Dendritic cell treated with granulocyte-macrophage colony-stimulating factor and Interleukin-4, amounts not matched to agents 40 ng/mL and 50 ng/mL, for 4 days (primary cell): ENCODE data around the gene HTR3D.

Experiments
- H3K27ac Mint-ChIP-seq: one replicate; pipeline ENCODE4 v1.8.0; 2022; ENCODE audit warnings: mild to moderate bottlenecking, mixed read lengths
- H3K27me3 Mint-ChIP-seq: one replicate; pipeline ENCODE4 v1.8.0; 2022; ENCODE audit warnings: mild to moderate bottlenecking, mixed read lengths
- H3K36me3 Mint-ChIP-seq: one replicate; pipeline ENCODE4 v1.8.0; 2022; ENCODE audit warnings: low read depth, mixed read lengths
- H3K4me1 Mint-ChIP-seq: one replicate; pipeline ENCODE4 v1.8.0; 2022; ENCODE audit warnings: low read depth, mixed read lengths
- H3K4me3 Mint-ChIP-seq: one replicate; pipeline ENCODE4 v1.8.0; 2022; ENCODE audit warnings: mild to moderate bottlenecking, moderate library complexity, mixed read lengths
- H3K9me3 Mint-ChIP-seq: one replicate; pipeline ENCODE4 v1.8.0; 2022; ENCODE audit warnings: mixed read lengths
- intact Hi-C: fragments of 100-400 bp; cut with micrococcal nuclease; formaldehyde crosslinking; loops from one replicate; pipeline ENCODE4 v1.15.0; 2022

The HTR3D gene

GRCh38 chr3:184031187-184031792, at the start of gene HTR3D:
Gene HTR3D (plus strand): TSS chr3:184031742. CDS start chr3:184031742, 0 bp downstream.
- Mint-ChIP-seq H3K36me3 (no peaks in the 10 kb centered on the region), H3K9me3 (no peaks in the 10 kb centered on the region), H3K4me1 (peaks cover 8% of the 10 kb centered on the region), H3K27me3 (peaks cover 9% of the 10 kb centered on the region), H3K4me3 (no peak within 1 kb of the TSS), H3K27ac (peak within 1 kb of the TSS; percentile 37)
- intact Hi-C loops, result no loop called here

GRCh38 chr3:183981990-183982644, 49.4 kb upstream of the HTR3D start:
- no peaks in the 10 kb centered on the region for H3K27me3 Mint-ChIP-seq

GRCh38 chr3:183984127-183984740, 47.3 kb upstream of the HTR3D start:
- intact Hi-C loops, result no loop called here
- peak overlapping the region; percentile 44 for H3K27ac Mint-ChIP-seq
- peaks cover 11% of the 10 kb centered on the region for H3K4me1 Mint-ChIP-seq
- no peak overlapping the region for H3K4me3 Mint-ChIP-seq
- H3K9me3 Mint-ChIP-seq, result no peaks in the 10 kb centered on the region
- no peaks in the 10 kb centered on the region for H3K27me3 Mint-ChIP-seq
- H3K36me3 Mint-ChIP-seq, result peaks cover 85% of the 10 kb centered on the region

More at GRCh38 chr3:183981990-183982644, 49.4 kb upstream of the HTR3D start:
- Mint-ChIP-seq H3K4me3 (no peak overlapping the region), H3K4me1 (peaks cover 11% of the 10 kb centered on the region), H3K27ac (no peak overlapping the region), H3K9me3 (no peaks in the 10 kb centered on the region), H3K36me3 (peaks cover 85% of the 10 kb centered on the region)
- intact Hi-C loops, result no loop called here

- H3K27ac Mint-ChIP-seq, result peak overlapping the region; percentile 44
- no peaks in the 10 kb centered on the region for H3K27me3 Mint-ChIP-seq
- no peak overlapping the region for H3K4me3 Mint-ChIP-seq
- intact Hi-C loops, result no loop called here
- peaks cover 11% of the 10 kb centered on the region for H3K4me1 Mint-ChIP-seq
- H3K9me3 Mint-ChIP-seq, result no peaks in the 10 kb centered on the region
- H3K36me3 Mint-ChIP-seq, result peaks cover 84% of the 10 kb centered on the region
Observed at GRCh38 chr3:183984749-183985729, 46.5 kb upstream of the HTR3D start.

- no peak overlapping the region for H3K4me3 Mint-ChIP-seq
- no peak overlapping the region for H3K27ac Mint-ChIP-seq
- no peaks in the 10 kb centered on the region for H3K27me3 Mint-ChIP-seq
- H3K36me3 Mint-ChIP-seq, result peaks cover 70% of the 10 kb centered on the region
- peaks cover 26% of the 10 kb centered on the region for H3K4me1 Mint-ChIP-seq
- intact Hi-C loops, result no loop called here
- no peaks in the 10 kb centered on the region for H3K9me3 Mint-ChIP-seq
Observed at GRCh38 chr3:183987000-183987600, 44.4 kb upstream of the HTR3D start.

GRCh38 chr3:183988216-183988790, 43.2 kb upstream of the HTR3D start:
- Mint-ChIP-seq H3K9me3 (no peaks in the 10 kb centered on the region), H3K4me1 (peaks cover 26% of the 10 kb centered on the region), H3K27ac (peak overlapping the region; percentile 16), H3K27me3 (no peaks in the 10 kb centered on the region), H3K4me3 (no peak overlapping the region), H3K36me3 (peaks cover 58% of the 10 kb centered on the region)
- intact Hi-C loops, result no loop called here

- H3K27ac Mint-ChIP-seq, result no peak overlapping the region
- H3K9me3 Mint-ChIP-seq, result no peaks in the 10 kb centered on the region
- intact Hi-C loops, result no loop called here
- H3K4me3 Mint-ChIP-seq, result no peak overlapping the region
- peaks cover 49% of the 10 kb centered on the region for H3K36me3 Mint-ChIP-seq
- H3K4me1 Mint-ChIP-seq, result peaks cover 15% of the 10 kb centered on the region
- H3K27me3 Mint-ChIP-seq, result no peaks in the 10 kb centered on the region
Observed at GRCh38 chr3:183991403-183991802, 40.1 kb upstream of the HTR3D start.

GRCh38 chr3:184001761-184002160, 29.8 kb upstream of the HTR3D start:
- Mint-ChIP-seq H3K9me3 (no peaks in the 10 kb centered on the region), H3K4me3 (no peak overlapping the region), H3K27ac (peak overlapping the region; percentile 73), H3K36me3 (peaks cover 36% of the 10 kb centered on the region), H3K27me3 (no peaks in the 10 kb centered on the region), H3K4me1 (peaks cover 60% of the 10 kb centered on the region)
- intact Hi-C loops, result no loop called here

- no peaks in the 10 kb centered on the region for H3K27me3 Mint-ChIP-seq
- no peaks in the 10 kb centered on the region for H3K9me3 Mint-ChIP-seq
- H3K4me1 Mint-ChIP-seq, result peaks cover 62% of the 10 kb centered on the region
- peaks cover 36% of the 10 kb centered on the region for H3K36me3 Mint-ChIP-seq
- peak overlapping the region; percentile 73 for H3K27ac Mint-ChIP-seq
- intact Hi-C loops, result no loop called here
- H3K4me3 Mint-ChIP-seq, result no peak overlapping the region
Observed at GRCh38 chr3:184002469-184002868, 29.1 kb upstream of the HTR3D start.

GRCh38 chr3:184003187-184003967, 28.2 kb upstream of the HTR3D start:
- H3K27me3 Mint-ChIP-seq, result no peaks in the 10 kb centered on the region
- peak overlapping the region; percentile 9 for H3K4me3 Mint-ChIP-seq
- peaks cover 37% of the 10 kb centered on the region for H3K36me3 Mint-ChIP-seq
- no peaks in the 10 kb centered on the region for H3K9me3 Mint-ChIP-seq
- H3K27ac Mint-ChIP-seq, result peak overlapping the region; percentile 73
- intact Hi-C loops, result no loop called here
- peaks cover 65% of the 10 kb centered on the region for H3K4me1 Mint-ChIP-seq

- Mint-ChIP-seq H3K4me3 (peak overlapping the region; percentile 2), H3K9me3 (no peaks in the 10 kb centered on the region), H3K27me3 (no peaks in the 10 kb centered on the region), H3K36me3 (peaks cover 47% of the 10 kb centered on the region), H3K27ac (peak overlapping the region; percentile 73), H3K4me1 (peaks cover 66% of the 10 kb centered on the region)
- intact Hi-C loops, result no loop called here
Observed at GRCh38 chr3:184004476-184004875, 27.1 kb upstream of the HTR3D start.

- Mint-ChIP-seq H3K27ac (peak overlapping the region; percentile 97), H3K36me3 (peaks cover 54% of the 10 kb centered on the region), H3K4me3 (peak overlapping the region; percentile 93), H3K9me3 (no peaks in the 10 kb centered on the region), H3K27me3 (no peaks in the 10 kb centered on the region), H3K4me1 (peaks cover 69% of the 10 kb centered on the region)
- intact Hi-C loops, result no loop called here
Observed at GRCh38 chr3:184005941-184006507, 25.5 kb upstream of the HTR3D start.
